GM12878 (cell line): ENCODE measurements around the gene TMEM18. TPM values are rescaled to one million over a fixed set of nuclear protein-coding genes. Genes with fewer than 3 reads are reported as not detected.

Experiments used
- ATAC-seq: fragments of 200-7000 bp; cut with Tn5 transposase; 3 replicates; pipeline ENCODE4 v1.9.1; 2020; ENCODE audit warnings: mild to moderate bottlenecking, moderate library complexity
- BruUV-seq: library from RNA; stranded (reverse); fragments of 400-500 nt; replicated peaks from 2 replicates; lab custom pipeline; 2021; lab: Mats Ljungman, UMichigan
- CTCF ChIA-PET: fragments of 300-600 bp; sonication (Branson Sonifier 250); formaldehyde crosslinking; extraction: SDS; loops from one replicate; lab custom pipeline; 2021; ENCODE audit warnings: inconsistent platforms; lab: Yijun Ruan, JAX
- POLR2A ChIA-PET: fragments of 350-600 bp; formaldehyde crosslinking; extraction: SDS; loops from one replicate; lab custom pipeline; 2021; ENCODE audit warnings: inconsistent platforms; lab: Charles Lee
- RAD21 ChIA-PET: fragments of 300-600 bp; sonication (Branson Sonifier 250); formaldehyde crosslinking; loops from one replicate; lab custom pipeline; 2023; ENCODE audit warnings: antibody characterized with exemption; ENCODE audit not compliant: unreplicated experiment; lab: Charles Lee
- SMC1A ChIA-PET: fragments of 300-600 bp; sonication (Branson Sonifier 250); formaldehyde crosslinking; loops from one replicate; lab custom pipeline; 2023; ENCODE audit not compliant: unreplicated experiment, uncharacterized antibody; lab: Charles Lee
- DNase-seq: peaks from one replicate; pipeline ENCODE4 v3.0.0-alpha.2; 2011; ENCODE audit warnings: low read depth, low spot score
- FAIRE-seq: peaks from 3 replicates; lab custom pipeline; 2011; peaks lifted over from hg19 to GRCh38; lab: Jason Lieb, UNC
- H2AFZ ChIP-seq: 2 replicates; pipeline ENCODE4 v1.6.0; 2011; ENCODE audit warnings: low read depth, low read length, control low read depth; ENCODE audit not compliant: control insufficient read depth
- H3K27ac ChIP-seq: 2 replicates; pipeline ENCODE4 v1.5.1; 2011; ENCODE audit warnings: control low read depth; ENCODE audit not compliant: control insufficient read depth, insufficient read depth
- H3K27me3 ChIP-seq, 2 experiments: replicated peaks in 1 of 2; 2 replicates each; pipeline versions ENCODE4 v1.6.0 to v1.6.1; 2011; ENCODE audit warnings: low read length in 1 of 2; ENCODE audit not compliant: control insufficient read depth in 2 of 2, insufficient read depth in 2 of 2
- H3K36me3 ChIP-seq, 2 experiments: 2 replicates each; pipeline ENCODE4 v1.5.1; 2011; ENCODE audit warnings: low read length in 1 of 2; ENCODE audit not compliant: control insufficient read depth in 2 of 2, insufficient read depth in 2 of 2
- H3K4me1 ChIP-seq: 2 replicates; pipeline ENCODE4 v1.6.1; 2011; ENCODE audit warnings: mild to moderate bottlenecking, low read length, moderate library complexity, mixed read lengths; ENCODE audit not compliant: control insufficient read depth, insufficient read depth
- H3K4me2 ChIP-seq: 2 replicates; pipeline ENCODE4 v1.6.0; 2011; ENCODE audit warnings: control low read depth; ENCODE audit not compliant: control insufficient read depth, insufficient read depth
- H3K4me3 ChIP-seq: fragments of 200-600 bp; sonication (generic); 2 replicates; pipeline ENCODE4 v1.5.1; 2016
- H3K79me2 ChIP-seq: 2 replicates; pipeline ENCODE4 v1.6.0; 2011; ENCODE audit warnings: low read length; ENCODE audit not compliant: control insufficient read depth, insufficient read depth
- H3K9ac ChIP-seq: 2 replicates; pipeline ENCODE4 v1.8.0; 2011; ENCODE audit warnings: low read length, control low read depth, mixed read lengths; ENCODE audit not compliant: control insufficient read depth, insufficient read depth
- H3K9me3 ChIP-seq: replicated peaks from 3 replicates; pipeline ENCODE4 v1.5.1; 2011; ENCODE audit warnings: mild to moderate bottlenecking, low read length; ENCODE audit not compliant: control insufficient read depth, insufficient read depth
- H4K20me1 ChIP-seq: 2 replicates; pipeline ENCODE4 v1.6.0; 2011; ENCODE audit not compliant: control insufficient read depth, insufficient read depth
- ATF7 ChIP-seq: fragments of 450-650 bp; IDR thresholded peaks from 2 replicates; pipeline ENCODE4 v1.6.1; 2016; ENCODE audit warnings: low read depth, mild to moderate bottlenecking
- E4F1 ChIP-seq: fragments of 450-650 bp; IDR thresholded peaks from 2 replicates; pipeline ENCODE4 v1.6.1; 2018; ENCODE audit warnings: borderline replicate concordance, mild to moderate bottlenecking; ENCODE audit not compliant: partially characterized antibody
- FOS ChIP-seq: IDR thresholded peaks from 3 replicates; pipeline ENCODE4 v1.6.1; 2011; ENCODE audit warnings: borderline replicate concordance; ENCODE audit not compliant: insufficient read length; ENCODE audit errors: extremely low read depth
- GATAD2B ChIP-seq: fragments of 450-650 bp; conservative IDR thresholded peaks from 2 replicates; pipeline ENCODE4 v1.6.1; 2017; ENCODE audit warnings: low read depth, mild to moderate bottlenecking, moderate library complexity
- NR2C1 ChIP-seq: fragments of 450-650 bp; IDR thresholded peaks from 2 replicates; pipeline ENCODE4 v1.6.1; 2017; ENCODE audit warnings: antibody characterized with exemption, mild to moderate bottlenecking, moderate library complexity
- PKNOX1 ChIP-seq: fragments of 450-650 bp; IDR thresholded peaks from 2 replicates; pipeline ENCODE4 v1.6.1; 2016; ENCODE audit warnings: mild to moderate bottlenecking
- STAT1 ChIP-seq: fragments of 450-650 bp; conservative IDR thresholded peaks from 2 replicates; pipeline ENCODE4 v1.6.1; 2014; ENCODE audit warnings: antibody characterized with exemption, mild to moderate bottlenecking
- SUZ12 ChIP-seq: fragments of 200-600 bp; sonication (generic); IDR thresholded peaks from one replicate; pipeline ENCODE4 v1.6.1; 2018; ENCODE audit warnings: antibody characterized with exemption, mild to moderate bottlenecking; ENCODE audit not compliant: unreplicated experiment
- WRNIP1 ChIP-seq: IDR thresholded peaks from 2 replicates; pipeline ENCODE4 v1.6.1; 2011; ENCODE audit warnings: low read depth, low read length, improper control_type of control experiment, borderline replicate concordance
- ZNF24 ChIP-seq: fragments of 450-650 bp; IDR thresholded peaks from 2 replicates; pipeline ENCODE4 v1.6.1; 2017; ENCODE audit warnings: antibody characterized with exemption, mild to moderate bottlenecking
- WGBS: methylation state at CpG from one replicate; pipeline ENCODE4 v1.1.6; 2016; ENCODE audit warnings: low lambda C conversion rate; ENCODE audit not compliant: insufficient replicate concordance, insufficient coverage; ENCODE audit errors: missing lambda C conversion rate; 5-methylcytosine and 5-hydroxymethylcytosine counted together
- in situ Hi-C: fragments of 300-500 bp; cut with MboI; formaldehyde crosslinking; loops from 9 replicates; pipeline ENCODE4 v1.14.3; 2018; ENCODE audit warnings: mixed read lengths
- intact Hi-C: fragments of 100-400 bp; cut with micrococcal nuclease; formaldehyde crosslinking; loops from one replicate; pipeline ENCODE4 v1.14.2; 2022; ENCODE audit not compliant: unreplicated experiment
- polyA plus RNA-seq, 11 experiments: library from polyadenylated mRNA; depleted of rRNA in 4 of 11; unstranded in 6 of 11; stranded (reverse) in 5 of 11; fragments of >200 nt; fragmentation: Nextera tagmentation in 4 of 11; fragmentation: Illumina TruSeq in 1 of 11; extraction: Ambion mirVana in 4 of 11; extraction: Trizol in 1 of 11; gene quantifications; 1 replicate in 1 of 11; 2 replicates in 10 of 11; pipeline versions ENCODE4 v1.2.1 to v1.2.3, GENCODE V29; 2011 to 2016; ENCODE audit warnings: inconsistent platforms in 2 of 11, missing spikeins in 2 of 11, low read depth in 1 of 11
- total RNA-seq, 4 experiments: library from RNA; depleted of rRNA in 3 of 4; stranded (reverse); fragments of >200 nt in 3 of 4; fragmentation: Illumina TruSeq in 1 of 4; extraction: Trizol in 1 of 4; gene quantifications; 2 replicates each; pipeline versions ENCODE4 v1.2.1 to v1.2.3, GENCODE V29; 2013 to 2021
- TF ChIP-seq, protein P1 (sequence below): fragments of 450-650 bp; IDR thresholded peaks from 2 replicates; pipeline ENCODE4 v1.6.1; 2016; ENCODE audit warnings: mild to moderate bottlenecking, moderate library complexity, borderline replicate concordance
- TF ChIP-seq, protein P2 (sequence below): fragments of 450-650 bp; IDR thresholded peaks from 2 replicates; pipeline ENCODE4 v1.6.1; 2017; ENCODE audit warnings: borderline replicate concordance

The TMEM18 gene
- total and polyA plus RNA-seq, 10 of the 15 experiments (the other 5 are each of a cell fraction or from before 2014, with no cell fraction given): 11.2 to 56.3 (median 26.0) TPM

GRCh38 chr2:691821-692761 is 14.9 kb upstream of the TMEM18 start:
- Histone ChIP-seq H3K79me2 (no peaks in the 10 kb centered on the region), H3K27me3 (no peaks in the 10 kb centered on the region; a peak in 1 of 4 replicates), H3K9ac (no peak overlapping the region), H3K4me1 (peaks cover 4% of the 10 kb centered on the region; the same call in 1 of the 2 replicates), H3K27ac (no peak overlapping the region), H3K4me2 (no peak overlapping the region), H3K9me3 (no peaks in the 10 kb centered on the region; the same call in 2 of the 3 replicates), H4K20me1 (no peaks in the 10 kb centered on the region), H3K4me3 (no peak overlapping the region), H3K36me3 (no peaks in the 10 kb centered on the region), H2AFZ (no peak overlapping the region)
- CTCF ChIA-PET: no interaction called here
- RAD21 ChIA-PET: interaction anchor here (1.0 kb wide), 1 partner anchor 23 kb away, joined by 3 read pairs; no protein-coding TSS in a partner anchor
- BruUV-seq: no TSS peak
- POLR2A ChIA-PET: no interaction called here
- intact Hi-C loops: no loop called here
- 75% methylated on average over 27 of the region's 35 CpGs for WGBS
- in situ Hi-C loops: no loop called here
- DNase-seq: no peak
- FAIRE-seq: no peak
- ATAC-seq: no peak
- SMC1A ChIA-PET: no interaction called here
- TF ChIP-seq, protein P1, sequence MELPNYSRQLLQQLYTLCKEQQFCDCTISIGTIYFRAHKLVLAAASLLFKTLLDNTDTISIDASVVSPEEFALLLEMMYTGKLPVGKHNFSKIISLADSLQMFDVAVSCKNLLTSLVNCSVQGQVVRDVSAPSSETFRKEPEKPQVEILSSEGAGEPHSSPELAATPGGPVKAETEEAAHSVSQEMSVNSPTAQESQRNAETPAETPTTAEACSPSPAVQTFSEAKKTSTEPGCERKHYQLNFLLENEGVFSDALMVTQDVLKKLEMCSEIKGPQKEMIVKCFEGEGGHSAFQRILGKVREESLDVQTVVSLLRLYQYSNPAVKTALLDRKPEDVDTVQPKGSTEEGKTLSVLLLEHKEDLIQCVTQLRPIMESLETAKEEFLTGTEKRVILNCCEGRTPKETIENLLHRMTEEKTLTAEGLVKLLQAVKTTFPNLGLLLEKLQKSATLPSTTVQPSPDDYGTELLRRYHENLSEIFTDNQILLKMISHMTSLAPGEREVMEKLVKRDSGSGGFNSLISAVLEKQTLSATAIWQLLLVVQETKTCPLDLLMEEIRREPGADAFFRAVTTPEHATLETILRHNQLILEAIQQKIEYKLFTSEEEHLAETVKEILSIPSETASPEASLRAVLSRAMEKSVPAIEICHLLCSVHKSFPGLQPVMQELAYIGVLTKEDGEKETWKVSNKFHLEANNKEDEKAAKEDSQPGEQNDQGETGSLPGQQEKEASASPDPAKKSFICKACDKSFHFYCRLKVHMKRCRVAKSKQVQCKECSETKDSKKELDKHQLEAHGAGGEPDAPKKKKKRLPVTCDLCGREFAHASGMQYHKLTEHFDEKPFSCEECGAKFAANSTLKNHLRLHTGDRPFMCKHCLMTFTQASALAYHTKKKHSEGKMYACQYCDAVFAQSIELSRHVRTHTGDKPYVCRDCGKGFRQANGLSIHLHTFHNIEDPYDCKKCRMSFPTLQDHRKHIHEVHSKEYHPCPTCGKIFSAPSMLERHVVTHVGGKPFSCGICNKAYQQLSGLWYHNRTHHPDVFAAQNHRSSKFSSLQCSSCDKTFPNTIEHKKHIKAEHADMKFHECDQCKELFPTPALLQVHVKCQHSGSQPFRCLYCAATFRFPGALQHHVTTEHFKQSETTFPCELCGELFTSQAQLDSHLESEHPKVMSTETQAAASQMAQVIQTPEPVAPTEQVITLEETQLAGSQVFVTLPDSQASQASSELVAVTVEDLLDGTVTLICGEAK: no peak
- no peak for TF ChIP-seq NR2C1
- TF ChIP-seq, protein P2, sequence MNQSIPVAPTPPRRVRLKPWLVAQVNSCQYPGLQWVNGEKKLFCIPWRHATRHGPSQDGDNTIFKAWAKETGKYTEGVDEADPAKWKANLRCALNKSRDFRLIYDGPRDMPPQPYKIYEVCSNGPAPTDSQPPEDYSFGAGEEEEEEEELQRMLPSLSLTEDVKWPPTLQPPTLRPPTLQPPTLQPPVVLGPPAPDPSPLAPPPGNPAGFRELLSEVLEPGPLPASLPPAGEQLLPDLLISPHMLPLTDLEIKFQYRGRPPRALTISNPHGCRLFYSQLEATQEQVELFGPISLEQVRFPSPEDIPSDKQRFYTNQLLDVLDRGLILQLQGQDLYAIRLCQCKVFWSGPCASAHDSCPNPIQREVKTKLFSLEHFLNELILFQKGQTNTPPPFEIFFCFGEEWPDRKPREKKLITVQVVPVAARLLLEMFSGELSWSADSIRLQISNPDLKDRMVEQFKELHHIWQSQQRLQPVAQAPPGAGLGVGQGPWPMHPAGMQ: no peak
- TF ChIP-seq ZNF24: no peak
- TF ChIP-seq PKNOX1: no peak
- no peak for TF ChIP-seq E4F1
- TF ChIP-seq STAT1: no peak
- TF ChIP-seq WRNIP1: no peak
- TF ChIP-seq FOS: no peak
- TF ChIP-seq SUZ12: no peak
- no peak for TF ChIP-seq ATF7
- TF ChIP-seq GATAD2B: no peak
